ENCODE results near the gene PRICKLE4. TPM values are rescaled to one million over a fixed set of nuclear protein-coding genes. Genes with fewer than 3 reads are reported as not detected.
"Not testable (repeated sequence)": the region's sequence is repeated elsewhere in the genome, so short reads cannot be mapped to it uniquely, and the experiment has no call there.

Gene PRICKLE4
- total RNA-seq, 2 experiments from 2014 or later = not detected

DNA sequence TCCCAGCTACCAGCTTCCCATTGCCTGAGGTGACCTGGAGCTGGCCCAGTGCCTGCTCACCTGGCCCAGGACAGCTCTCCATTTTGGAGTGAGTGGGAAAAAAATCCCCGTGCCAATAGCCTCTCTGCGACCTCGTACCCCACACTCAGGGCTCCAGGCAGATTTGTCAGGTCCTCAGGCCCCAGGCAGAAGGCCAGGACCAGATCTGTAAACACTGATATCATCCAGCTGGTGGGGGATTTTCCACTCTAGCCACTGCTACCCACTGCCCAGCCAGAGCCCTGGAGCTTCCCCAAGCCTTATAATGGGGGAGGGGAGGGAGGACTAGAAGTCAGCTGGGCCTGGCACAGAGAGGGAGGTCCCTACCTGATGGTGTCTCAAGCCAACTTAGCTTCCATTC is 32.0 kb upstream of the PRICKLE4 start:
- no peak overlapping the region for H3K4me3 Mint-ChIP-seq
- no peaks in the 10 kb centered on the region for H3K36me3 Mint-ChIP-seq (ENCODE audit: low read depth)
- H3K27me3 Mint-ChIP-seq = peaks cover 11% of the 10 kb centered on the region
- H3K9me3 Mint-ChIP-seq = no peaks in the 10 kb centered on the region
- H3K27ac Mint-ChIP-seq = no peak overlapping the region
- CTCF ChIA-PET = interaction anchor here (0.6 to 1.6 kb wide), 3 partner anchors 9 to 93 kb away, joined by 3 to 5 read pairs (median 4); no protein-coding TSS in a partner anchor
- H3K4me1 Mint-ChIP-seq = peaks cover 1% of the 10 kb centered on the region
- POLR2A ChIA-PET = no interaction called here
- no peak for DNase-seq

GRCh38 chr6:41750374-41750773 is 30.2 kb upstream of the PRICKLE4 start:
- POLR2A ChIA-PET = no interaction called here
- CTCF ChIA-PET = interaction anchor here (0.9 to 1.7 kb wide), 3 partner anchors 14 to 20 kb away, joined by 3 to 6 read pairs (median 3); no protein-coding TSS in a partner anchor
- no peak overlapping the region for H3K4me3 Mint-ChIP-seq

GRCh38 chr6:41755895-41756294 is 24.7 kb upstream of the PRICKLE4 start:
- Mint-ChIP-seq H3K4me1 (no peaks in the 10 kb centered on the region), H3K36me3 (ENCODE audit: low read depth) (no peaks in the 10 kb centered on the region), H3K27ac (no peak overlapping the region), H3K27me3 (peaks cover 9% of the 10 kb centered on the region), H3K4me3 (no peak overlapping the region), H3K9me3 (no peaks in the 10 kb centered on the region)
- POLR2A ChIA-PET = no interaction called here
- CTCF ChIA-PET = interaction anchor here (0.6 kb wide), 1 partner anchor 167 kb away, joined by 3 read pairs; no protein-coding TSS in a partner anchor
- DNase-seq = no peak

More at GRCh38 chr6:41750374-41750773, 30.2 kb upstream of the PRICKLE4 start:
- Mint-ChIP-seq H3K4me1 (no peaks in the 10 kb centered on the region), H3K36me3 (ENCODE audit: low read depth) (no peaks in the 10 kb centered on the region), H3K27me3 (peaks cover 14% of the 10 kb centered on the region), H3K9me3 (no peaks in the 10 kb centered on the region), H3K27ac (no peak overlapping the region)
- no peak for DNase-seq

GRCh38 chr6:41756354-41756753 is 24.2 kb upstream of the PRICKLE4 start:
- CTCF ChIA-PET = interaction anchor here (0.6 kb wide), 1 partner anchor 167 kb away, joined by 3 read pairs; no protein-coding TSS in a partner anchor
- no peaks in the 10 kb centered on the region for H3K4me1 Mint-ChIP-seq

DNA sequence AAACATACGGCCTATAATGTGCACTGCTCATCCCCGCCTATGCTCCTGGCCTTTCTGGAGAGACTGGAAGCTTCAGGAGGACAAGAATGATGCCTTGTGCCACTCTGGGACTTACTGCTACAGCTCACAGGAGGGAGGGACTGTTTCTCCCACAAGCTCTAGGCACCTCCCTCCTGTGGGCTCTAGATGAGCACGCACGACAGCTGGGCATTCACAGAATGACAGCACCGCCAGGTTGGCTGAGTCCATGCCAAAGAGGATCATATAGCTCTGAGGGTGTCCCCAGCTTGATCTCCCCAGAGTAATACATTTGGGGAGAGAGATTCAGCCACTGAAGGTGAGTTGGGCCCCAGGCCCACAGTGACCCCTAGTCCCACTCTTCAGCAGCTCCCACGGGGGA is 23.3 kb upstream of the PRICKLE4 start:
- Mint-ChIP-seq H3K9me3 (no peaks in the 10 kb centered on the region), H3K4me1 (no peaks in the 10 kb centered on the region), H3K27me3 (peaks cover 7% of the 10 kb centered on the region), H3K36me3 (ENCODE audit: low read depth) (no peaks in the 10 kb centered on the region), H3K4me3 (no peak overlapping the region), H3K27ac (no peak overlapping the region)
- POLR2A ChIA-PET = no interaction called here
- CTCF ChIA-PET = interaction anchor here (0.5 to 1.2 kb wide), 2 partner anchors 9 to 13 kb away, joined by 5 read pairs; no protein-coding TSS in a partner anchor
- no peak for DNase-seq

More at GRCh38 chr6:41756354-41756753, 24.2 kb upstream of the PRICKLE4 start:
- Mint-ChIP-seq H3K4me3 (no peak overlapping the region), H3K27ac (no peak overlapping the region), H3K27me3 (peaks cover 9% of the 10 kb centered on the region), H3K9me3 (no peaks in the 10 kb centered on the region), H3K36me3 (ENCODE audit: low read depth) (no peaks in the 10 kb centered on the region)
- POLR2A ChIA-PET = no interaction called here
- DNase-seq = no peak

DNA sequence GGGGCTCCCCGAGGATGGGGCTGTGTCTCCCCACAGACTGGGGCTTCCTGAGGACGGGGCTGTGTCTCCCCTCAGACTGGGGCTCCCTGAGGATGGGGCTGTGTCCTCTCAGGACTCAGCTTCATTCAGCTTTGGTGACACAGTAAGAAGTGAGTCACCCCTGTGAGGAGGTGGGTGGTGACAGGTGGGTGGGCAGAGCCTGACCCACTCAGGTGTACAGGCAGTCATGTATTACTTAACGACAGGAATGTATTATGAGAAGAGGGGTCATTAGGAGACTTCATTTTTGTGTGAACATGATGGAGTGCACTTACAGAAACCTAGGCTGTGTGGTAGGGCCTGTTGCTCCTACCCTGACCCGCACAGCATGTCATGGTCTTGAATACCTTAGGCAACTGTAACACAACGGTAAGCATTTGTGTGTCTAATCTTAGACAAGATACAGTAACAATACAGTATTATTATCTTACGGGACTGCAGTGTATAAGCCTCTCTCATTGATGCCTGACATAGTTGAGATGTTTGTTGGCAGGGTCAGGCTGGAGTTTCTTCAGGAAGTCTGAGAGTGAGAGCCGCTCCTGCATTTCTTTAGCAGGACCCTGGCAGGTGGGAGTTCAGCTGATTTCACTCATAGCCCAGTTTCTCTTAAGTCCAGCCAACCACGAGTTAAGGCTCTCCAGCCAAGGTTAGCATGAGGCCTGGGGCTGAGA is 22.5 kb upstream of the PRICKLE4 start:
- H3K36me3 Mint-ChIP-seq (ENCODE audit: low read depth) = no peaks in the 10 kb centered on the region
- peaks cover 6% of the 10 kb centered on the region for H3K27me3 Mint-ChIP-seq
- no peaks in the 10 kb centered on the region for H3K9me3 Mint-ChIP-seq
- DNase-seq = no peak
- ChIA-PET POLR2A (no interaction called here), CTCF (interaction anchor here (0.6 to 1.2 kb wide), 2 partner anchors 10 to 398 kb away, joined by 3 to 5 read pairs; no protein-coding TSS in a partner anchor)
- H3K4me3 Mint-ChIP-seq = no peak overlapping the region
- H3K27ac Mint-ChIP-seq = no peak overlapping the region
- no peaks in the 10 kb centered on the region for H3K4me1 Mint-ChIP-seq

- POLR2A ChIA-PET = no interaction called here
- CTCF ChIA-PET = interaction anchor here (0.6 kb wide), 1 partner anchor 398 kb away, joined by 3 read pairs; no protein-coding TSS in a partner anchor
- Mint-ChIP-seq H3K27me3 (peaks cover 6% of the 10 kb centered on the region), H3K4me1 (no peaks in the 10 kb centered on the region), H3K9me3 (no peaks in the 10 kb centered on the region), H3K4me3 (no peak overlapping the region), H3K36me3 (ENCODE audit: low read depth) (no peaks in the 10 kb centered on the region), H3K27ac (no peak overlapping the region)
- no peak for DNase-seq
Measured at GRCh38 chr6:41758641-41759035, 21.9 kb upstream of the PRICKLE4 start.

DNA sequence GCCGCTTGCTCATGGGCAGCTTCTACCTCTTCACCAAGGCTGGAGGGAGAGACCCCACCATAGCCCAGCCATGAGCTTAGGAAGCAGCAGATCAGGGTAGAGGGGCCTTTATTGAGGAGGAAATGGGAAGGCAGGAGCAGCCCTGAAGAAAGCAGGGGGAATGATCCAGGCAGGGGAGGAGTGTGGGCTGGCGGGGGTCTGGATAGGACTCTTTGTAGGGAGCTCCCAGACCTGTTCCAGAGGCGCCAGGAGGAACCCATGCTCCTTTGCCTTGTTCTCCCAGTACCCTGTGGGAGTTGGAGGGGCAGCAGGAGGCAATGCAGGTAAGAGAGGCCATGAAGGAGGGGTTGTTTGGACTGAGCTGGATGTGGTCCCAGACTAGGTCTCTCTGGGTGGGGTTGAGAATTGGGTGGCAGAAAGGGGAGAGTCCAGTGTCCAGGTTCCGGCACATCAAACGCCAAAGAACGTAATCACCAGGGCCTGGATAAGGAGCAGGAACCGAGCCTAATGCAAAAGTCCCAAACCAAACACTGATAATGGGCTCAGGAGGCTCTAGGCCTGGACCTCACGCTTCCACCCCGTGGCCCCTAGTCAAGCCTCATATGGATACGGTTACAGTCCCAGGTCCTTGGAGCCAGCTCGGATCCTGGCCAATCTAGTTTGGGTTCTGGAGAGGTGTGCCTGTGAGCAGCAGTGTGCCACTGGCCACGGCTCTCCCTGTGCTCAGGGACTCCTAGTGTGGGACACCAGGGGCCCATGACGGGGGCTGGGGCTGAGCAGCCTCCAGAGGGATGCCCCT is 21.3 kb upstream of the PRICKLE4 start:
- H3K27me3 Mint-ChIP-seq = peaks cover 4% of the 10 kb centered on the region
- H3K36me3 Mint-ChIP-seq (ENCODE audit: low read depth) = no peaks in the 10 kb centered on the region
- ChIA-PET POLR2A (no interaction called here), CTCF (no interaction called here)
- H3K4me3 Mint-ChIP-seq = no peak overlapping the region
- H3K4me1 Mint-ChIP-seq = no peaks in the 10 kb centered on the region
- no peak for DNase-seq
- no peaks in the 10 kb centered on the region for H3K9me3 Mint-ChIP-seq
- no peak overlapping the region for H3K27ac Mint-ChIP-seq

GRCh38 chr6:41759905-41760579 is 20.5 kb upstream of the PRICKLE4 start:
- H3K9me3 Mint-ChIP-seq = no peaks in the 10 kb centered on the region
- no peaks in the 10 kb centered on the region for H3K36me3 Mint-ChIP-seq (ENCODE audit: low read depth)
- DNase-seq = no peak
- POLR2A ChIA-PET = no interaction called here
- CTCF ChIA-PET = no interaction called here
- H3K27ac Mint-ChIP-seq = no peak overlapping the region
- H3K4me3 Mint-ChIP-seq = no peak overlapping the region
- H3K4me1 Mint-ChIP-seq = no peaks in the 10 kb centered on the region
- peaks cover 1% of the 10 kb centered on the region for H3K27me3 Mint-ChIP-seq

GRCh38 chr6:41763470-41763869 is 17.1 kb upstream of the PRICKLE4 start:
- H3K4me1 Mint-ChIP-seq = peaks cover 6% of the 10 kb centered on the region
- no peak overlapping the region for H3K4me3 Mint-ChIP-seq
- peaks cover 1% of the 10 kb centered on the region for H3K27me3 Mint-ChIP-seq
- H3K36me3 Mint-ChIP-seq (ENCODE audit: low read depth) = no peaks in the 10 kb centered on the region
- H3K9me3 Mint-ChIP-seq = no peaks in the 10 kb centered on the region
- CTCF ChIA-PET = interaction anchor here (1.2 to 1.4 kb wide), 2 partner anchors 11 to 23 kb away, joined by 3 to 4 read pairs; no protein-coding TSS in a partner anchor
- DNase-seq = no peak
- H3K27ac Mint-ChIP-seq = no peak overlapping the region
- POLR2A ChIA-PET = no interaction called here

DNA sequence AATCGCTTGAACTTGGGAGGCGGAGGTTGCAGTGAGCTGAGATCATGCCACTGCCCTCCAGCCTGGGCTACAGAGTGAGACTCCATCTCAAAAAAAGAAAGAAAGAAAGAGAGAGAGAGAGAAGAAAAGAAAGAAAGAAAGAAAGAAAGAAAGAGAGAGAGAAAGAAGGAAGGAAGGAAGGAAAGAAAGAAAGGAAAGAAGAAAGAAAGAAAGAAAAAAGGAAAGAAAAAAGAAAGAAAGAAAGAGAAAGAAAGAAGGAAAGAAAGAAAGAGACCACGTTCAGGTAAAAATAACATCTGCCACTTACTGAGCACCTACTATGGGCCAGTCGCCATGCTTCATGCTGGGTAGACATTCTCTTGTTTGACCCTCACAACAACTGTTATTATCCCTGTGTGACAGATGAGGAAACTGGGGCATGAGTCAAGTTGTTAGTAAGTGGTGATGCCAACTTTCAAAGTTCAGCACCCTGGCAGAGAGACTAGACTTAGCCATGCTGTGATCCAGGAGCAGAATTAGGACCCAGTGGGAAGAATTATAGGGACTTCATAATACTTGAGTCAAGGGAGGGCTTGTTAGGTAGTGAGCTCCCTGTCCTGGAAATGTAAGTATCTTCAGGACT is 14.4 kb upstream of the PRICKLE4 start:
- CTCF ChIA-PET = interaction anchor here (1.0 kb wide), 1 partner anchor 11 kb away, joined by 9 read pairs; no protein-coding TSS in a partner anchor
- peaks cover 16% of the 10 kb centered on the region for H3K4me1 Mint-ChIP-seq
- POLR2A ChIA-PET; H3K4me3 Mint-ChIP-seq; H3K9me3 Mint-ChIP-seq; DNase-seq; H3K27me3 Mint-ChIP-seq; H3K36me3 Mint-ChIP-seq (ENCODE audit: low read depth); H3K27ac Mint-ChIP-seq: not testable (repeated sequence)

DNA sequence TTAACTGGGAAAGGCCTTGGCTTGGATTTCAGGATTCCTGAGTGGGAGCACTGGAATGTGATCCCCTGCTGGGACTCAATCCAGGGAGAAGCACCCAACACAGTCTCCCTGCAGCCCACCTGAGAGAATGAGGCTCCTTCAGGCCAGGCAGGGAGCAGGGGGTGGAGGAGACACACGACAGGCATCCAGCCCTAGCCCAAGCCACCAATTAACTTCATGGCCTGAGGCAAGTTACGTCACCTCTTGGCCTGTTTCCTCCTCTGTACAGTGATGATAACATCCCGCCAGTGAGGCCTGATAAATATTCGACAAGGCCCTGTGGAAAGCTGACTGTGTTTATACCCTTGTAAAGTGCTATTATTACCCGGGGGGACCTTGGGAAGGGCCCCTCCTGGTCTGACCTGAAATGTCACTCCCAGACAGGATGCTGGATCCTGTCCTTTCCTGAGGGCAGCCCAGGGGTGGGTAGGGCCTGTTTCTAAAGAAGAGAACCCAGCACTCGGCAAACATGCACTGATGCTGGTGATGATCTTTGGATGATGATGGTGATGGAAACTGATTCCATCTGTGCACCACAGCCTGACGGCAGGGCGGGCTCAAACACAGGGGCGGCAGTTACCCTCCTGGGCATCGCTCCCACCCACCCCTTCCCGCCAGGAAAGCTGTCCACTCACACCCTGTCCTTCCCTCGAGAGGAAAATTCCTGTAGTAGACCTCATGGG is 13.3 kb upstream of the PRICKLE4 start:
- H3K4me1 Mint-ChIP-seq = peaks cover 16% of the 10 kb centered on the region
- no peaks in the 10 kb centered on the region for H3K9me3 Mint-ChIP-seq
- H3K4me3 Mint-ChIP-seq = no peak overlapping the region
- H3K27ac Mint-ChIP-seq = no peak overlapping the region
- H3K36me3 Mint-ChIP-seq (ENCODE audit: low read depth) = peaks cover 4% of the 10 kb centered on the region
- CTCF ChIA-PET = interaction anchor here (0.9 to 1.8 kb wide), 2 partner anchors 14 to 16 kb away, joined by 3 to 4 read pairs; no protein-coding TSS in a partner anchor
- no peak for DNase-seq
- H3K27me3 Mint-ChIP-seq = peaks cover 1% of the 10 kb centered on the region
- POLR2A ChIA-PET = interaction anchor here (0.6 kb wide), 1 partner anchor 447 kb away, joined by 4 read pairs; no protein-coding TSS in a partner anchor
